NCI-H187 treated with DMSO at 0.1 percent for 48 hours (cell line): ENCODE data around the gene CENPK.
"Not testable (repeated sequence)": the region's sequence is repeated elsewhere in the genome, so short reads cannot be mapped to it uniquely, and the experiment has no call there.

Source experiments
- DNase-seq: peaks from one replicate; lab custom pipeline; 2025; lab: John Stamatoyannopoulos, UW

Gene CENPK

GRCh38 chr5:65506961-65507360 is 56.0 kb downstream of the CENPK start:
- DNase-seq = no peak

GRCh38 chr5:65489119-65489518 is 73.8 kb downstream of the CENPK start:
- DNase-seq = no peak

GRCh38 chr5:65488038-65488687 is 74.8 kb downstream of the CENPK start:
- DNase-seq = not testable (repeated sequence)

- not testable (repeated sequence) for DNase-seq
Observed at GRCh38 chr5:65486803-65487202, 76.2 kb downstream of the CENPK start.

DNA sequence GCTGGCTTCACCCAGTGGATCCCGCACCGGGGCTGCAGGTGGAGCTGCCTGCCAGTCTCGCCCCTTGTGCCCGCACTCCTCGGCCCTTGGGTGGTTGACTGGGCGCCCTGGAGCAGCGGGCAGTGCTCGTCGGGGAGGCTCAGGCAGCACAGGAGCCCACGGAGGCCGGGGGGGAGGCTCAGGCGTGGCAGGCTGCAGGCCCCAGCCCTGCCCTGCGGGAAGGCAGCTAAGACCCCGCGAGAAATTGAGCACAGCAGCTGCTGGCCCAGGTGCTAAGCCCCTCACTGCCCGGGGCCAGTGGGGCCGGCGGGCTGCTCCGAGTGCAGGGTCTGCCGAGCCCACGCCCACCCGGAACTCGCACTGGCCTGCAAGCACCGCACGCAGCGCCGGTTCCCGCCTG is 77.6 kb downstream of the CENPK start:
- no peak for DNase-seq

- DNase-seq = peak; percentile 45
Observed at GRCh38 chr5:65483546-65484346, 79.2 kb downstream of the CENPK start.

DNA sequence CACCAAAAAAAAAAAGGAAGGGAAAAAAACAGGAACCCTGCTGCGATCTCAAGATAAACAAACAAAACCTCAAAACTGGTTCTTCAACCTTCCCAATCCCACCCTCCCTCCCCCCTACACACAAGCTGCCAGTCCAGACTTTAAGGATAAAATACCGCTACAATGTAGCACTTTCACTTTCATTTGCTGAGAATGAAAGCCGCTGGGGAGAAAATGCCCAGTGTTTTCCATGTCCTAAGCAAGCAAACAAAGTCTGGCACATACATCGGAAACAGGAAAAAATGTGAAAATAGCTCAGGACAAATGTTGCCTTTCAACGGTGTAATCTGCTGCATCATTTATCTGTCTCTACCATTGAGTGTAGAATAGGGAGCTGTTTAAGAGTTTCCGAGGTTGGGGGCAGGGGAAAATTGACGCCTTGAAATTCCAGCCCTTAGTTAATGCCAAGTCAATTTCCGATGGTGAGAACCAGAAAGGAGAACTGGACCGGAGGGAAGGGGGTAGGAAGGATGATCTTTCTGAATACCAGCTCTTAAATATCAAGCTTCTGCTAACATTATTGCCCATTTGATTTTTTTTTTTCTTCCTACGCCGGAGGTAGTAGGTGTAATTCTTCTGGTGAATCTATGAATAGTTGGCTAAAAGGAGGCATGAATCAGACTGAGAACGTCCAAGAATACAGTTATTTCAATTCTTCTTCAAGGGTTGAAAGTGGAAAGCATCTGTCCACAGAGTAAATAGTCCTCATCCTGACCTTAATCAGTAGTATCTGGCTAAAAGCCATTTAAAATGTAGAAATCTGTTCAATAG is 80.0 kb downstream of the CENPK start:
- no peak for DNase-seq

- DNase-seq = no peak
Observed at GRCh38 chr5:65482296-65482735, 80.7 kb downstream of the CENPK start.

DNA sequence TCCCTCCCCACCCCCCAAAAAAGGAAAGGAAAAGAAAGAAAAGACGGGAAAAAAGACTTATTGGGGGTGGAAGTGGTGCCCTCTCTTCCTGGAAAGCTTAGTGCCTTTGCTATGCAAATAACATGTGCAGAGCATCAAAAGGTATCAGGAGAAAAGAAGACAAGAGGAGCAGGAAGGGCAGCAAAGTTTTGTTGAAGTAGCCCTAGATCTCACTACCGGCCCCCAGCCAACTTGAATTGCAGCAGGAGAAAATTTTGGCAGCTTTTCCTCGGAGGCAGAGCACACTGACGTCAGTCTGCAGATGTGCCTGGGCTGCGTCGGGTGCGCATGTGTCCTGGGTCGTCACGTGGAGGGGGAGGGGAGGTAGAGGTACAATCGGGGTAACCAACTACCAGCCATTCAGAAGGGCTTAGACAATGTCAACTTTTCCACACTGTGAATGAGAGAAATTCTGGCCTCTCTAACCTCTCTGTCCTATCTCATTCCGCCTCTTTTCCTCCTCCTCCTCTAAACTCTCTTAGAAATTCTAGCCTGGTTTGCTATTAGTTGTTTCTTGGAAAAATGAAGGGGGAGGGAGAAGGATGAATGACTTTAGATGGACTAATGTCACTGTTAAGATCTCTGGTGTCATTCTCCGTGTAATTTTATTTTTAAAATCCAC is 81.2 kb downstream of the CENPK start, which contains the start of gene ADAMTS6:
Gene ADAMTS6, minus strand, starts transcription at position 286 of the 661 bp plus-strand sequence. CDS start 8,247 bp downstream, outside the sequence.
- no peak for DNase-seq

GRCh38 chr5:65481171-65481581 is 81.8 kb downstream of the CENPK start:
- DNase-seq = no peak

DNA sequence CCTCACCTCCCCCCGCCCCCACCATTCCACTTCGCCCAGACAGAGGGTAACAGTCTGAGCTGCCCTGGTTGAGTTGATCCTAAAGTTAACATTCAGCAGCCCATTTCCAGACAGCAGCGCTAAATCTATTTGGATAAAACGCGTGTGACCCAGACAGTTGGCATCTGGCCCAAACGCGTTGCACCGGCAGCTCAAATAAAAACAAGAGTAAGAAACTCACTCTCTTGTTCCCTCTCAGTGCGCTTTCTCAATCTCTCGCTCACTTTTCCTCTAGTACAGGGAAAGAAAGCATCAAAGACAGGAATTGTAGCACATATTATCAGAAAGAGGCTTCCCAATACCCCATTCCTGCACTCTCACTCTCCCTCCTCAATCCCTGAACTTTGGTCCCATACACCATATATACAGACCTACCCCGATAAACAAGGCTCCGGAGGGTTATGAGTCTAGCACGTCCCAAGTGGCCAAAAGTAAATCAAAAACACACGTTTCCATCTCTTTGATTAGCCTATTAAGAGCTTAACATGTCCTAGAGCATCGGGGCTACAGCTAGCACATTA is 82.6 kb downstream of the CENPK start:
- no peak for DNase-seq

DNA sequence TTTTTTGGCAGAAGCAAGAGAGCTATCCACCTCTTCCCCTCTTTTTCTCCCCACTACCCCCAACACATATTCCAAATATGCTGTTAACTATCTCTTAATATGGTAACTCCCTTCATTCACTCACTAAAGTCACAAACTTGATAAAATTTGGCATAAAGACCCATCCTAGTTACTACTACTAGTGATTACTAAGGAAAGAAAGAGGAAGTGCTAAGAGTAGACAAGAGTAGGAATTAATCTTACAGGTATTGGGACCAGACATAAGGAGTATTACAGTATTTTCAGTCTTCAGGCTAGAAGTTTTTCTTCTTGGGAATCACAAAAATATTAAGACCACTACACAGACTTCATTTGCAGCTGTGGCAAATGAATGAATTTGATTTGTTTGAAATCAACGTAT is 83.4 kb downstream of the CENPK start:
- DNase-seq = no peak

DNA sequence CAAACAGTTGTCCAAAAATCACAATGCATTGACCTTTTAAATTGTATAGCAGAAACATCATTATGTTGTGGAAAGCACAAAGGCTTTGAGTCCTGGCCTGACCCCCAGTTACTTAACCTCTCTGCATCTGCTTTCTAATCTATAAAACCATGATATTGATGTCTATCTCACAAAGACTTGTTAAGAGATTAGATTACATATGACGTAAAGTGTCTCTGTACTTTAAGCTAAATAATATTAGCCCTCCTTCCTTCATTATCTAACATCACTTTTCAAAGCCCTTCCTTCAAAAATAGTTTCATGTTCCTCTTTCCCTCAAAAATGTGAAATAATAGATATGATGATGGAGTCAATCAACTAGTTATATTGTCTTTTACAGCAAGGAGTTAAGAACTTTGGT is 84.6 kb downstream of the CENPK start:
- no peak for DNase-seq

GRCh38 chr5:65475895-65476294 is 87.1 kb downstream of the CENPK start:
- DNase-seq = no peak

- DNase-seq = no peak
Observed at GRCh38 chr5:65475336-65475735, 87.6 kb downstream of the CENPK start.

- no peak for DNase-seq
Observed at GRCh38 chr5:65474130-65474711, 88.7 kb downstream of the CENPK start.

DNA sequence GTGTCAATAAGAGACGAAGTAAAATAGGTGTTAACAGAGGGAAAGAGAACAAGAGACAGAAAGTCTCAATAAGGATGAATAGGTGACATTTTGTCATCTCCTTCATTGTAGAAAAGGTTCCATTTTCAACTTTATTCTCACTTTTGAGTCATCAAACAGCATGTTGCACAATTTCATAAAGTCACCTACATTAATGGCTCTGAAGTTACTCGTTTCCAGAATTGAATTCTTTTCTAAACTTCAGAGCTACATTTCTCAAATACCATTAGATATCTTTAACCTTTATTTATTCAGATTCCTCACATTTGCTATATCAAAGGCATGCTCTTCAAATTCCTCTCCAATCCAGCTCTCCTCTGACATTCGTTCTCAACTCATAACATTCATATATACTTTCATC is 94.3 kb downstream of the CENPK start:
- no peak for DNase-seq
